Activated T-cell treated with anti-CD3 and anti-CD28 coated beads, Interleukin-2, amount 50 U/mL, for 4 hours (primary cell): ENCODE results near the gene SEPTIN3. TPM values are rescaled to one million over a fixed set of nuclear protein-coding genes. Genes with fewer than 3 reads are reported as not detected.
"Not testable (repeated sequence)": the region's sequence is repeated elsewhere in the genome, so short reads cannot be mapped to it uniquely, and the experiment has no call there.

Experiments
- ATAC-seq, 2 donors: fragments of 200-7000 bp; cut with Tn5 transposase; one replicate each; pipeline ENCODE4 v1.10.0; 2021
- DNase-seq: peaks from one replicate; pipeline ENCODE4 v3.0.0-alpha.2; 2020
- H3K27me3 Mint-ChIP-seq: one replicate; pipeline ENCODE4 v1.8.0; 2021; ENCODE audit warnings: low read depth, mixed read lengths
- H3K36me3 Mint-ChIP-seq: one replicate; pipeline ENCODE4 v1.8.0; 2022; ENCODE audit warnings: mixed read lengths; ENCODE audit not compliant: insufficient read depth
- H3K4me1 Mint-ChIP-seq: one replicate; pipeline ENCODE4 v1.8.0; 2021; ENCODE audit warnings: low read depth, mixed read lengths
- H3K4me3 Mint-ChIP-seq: one replicate; pipeline ENCODE4 v1.8.0; 2021; ENCODE audit warnings: mild to moderate bottlenecking, moderate library complexity, mixed read lengths
- H3K9me3 Mint-ChIP-seq: one replicate; pipeline ENCODE4 v1.8.0; 2021; ENCODE audit warnings: mixed read lengths
- total RNA-seq, 3 donors: library from RNA; stranded (reverse); gene quantifications; one replicate each; pipeline ENCODE4 v1.2.1, GENCODE V29; 2021

The SEPTIN3 gene
- total RNA-seq, 3 donors from 2014 or later, result 0.68 to 1.3 (median 0.84) TPM

DNA sequence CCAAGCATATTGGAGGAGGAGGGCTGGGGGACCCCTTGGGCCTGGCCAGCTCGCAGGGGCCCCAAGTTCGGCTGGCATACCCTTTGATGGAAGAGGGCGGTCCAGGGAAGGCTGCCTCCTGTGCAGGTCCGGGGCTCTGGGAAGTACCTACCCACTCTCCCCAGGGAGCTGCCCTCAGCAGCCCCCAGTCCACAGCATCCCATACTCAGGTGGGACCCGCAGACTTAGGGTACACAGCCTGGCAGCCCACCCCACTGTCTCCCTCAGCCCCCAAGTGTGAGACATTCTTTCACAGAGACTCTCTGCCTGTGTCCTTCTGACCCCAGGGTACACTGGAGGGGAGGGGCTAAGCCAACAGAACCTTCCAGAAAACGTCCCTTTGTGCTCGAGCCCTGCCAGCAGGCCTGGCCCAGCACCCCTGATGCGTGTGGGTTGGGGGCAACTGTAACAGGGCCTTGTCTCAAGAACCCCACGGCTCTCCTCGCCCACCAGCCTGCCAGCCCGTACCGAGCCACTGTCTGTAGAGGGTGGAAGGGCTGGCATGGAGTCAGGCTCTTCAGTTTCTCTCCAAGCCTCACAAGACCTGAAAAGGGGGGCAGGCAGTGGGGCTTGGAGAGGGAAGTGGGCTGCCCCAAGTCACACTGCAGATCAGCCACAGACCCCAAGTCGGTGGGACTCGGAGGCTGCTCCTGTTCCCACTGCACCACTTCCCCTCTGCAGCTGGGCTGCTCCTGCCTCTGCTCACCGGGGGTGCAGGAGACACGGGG is 35.6 kb upstream of the SEPTIN3 start:
- no peak overlapping the region for H3K4me3 Mint-ChIP-seq

DNA sequence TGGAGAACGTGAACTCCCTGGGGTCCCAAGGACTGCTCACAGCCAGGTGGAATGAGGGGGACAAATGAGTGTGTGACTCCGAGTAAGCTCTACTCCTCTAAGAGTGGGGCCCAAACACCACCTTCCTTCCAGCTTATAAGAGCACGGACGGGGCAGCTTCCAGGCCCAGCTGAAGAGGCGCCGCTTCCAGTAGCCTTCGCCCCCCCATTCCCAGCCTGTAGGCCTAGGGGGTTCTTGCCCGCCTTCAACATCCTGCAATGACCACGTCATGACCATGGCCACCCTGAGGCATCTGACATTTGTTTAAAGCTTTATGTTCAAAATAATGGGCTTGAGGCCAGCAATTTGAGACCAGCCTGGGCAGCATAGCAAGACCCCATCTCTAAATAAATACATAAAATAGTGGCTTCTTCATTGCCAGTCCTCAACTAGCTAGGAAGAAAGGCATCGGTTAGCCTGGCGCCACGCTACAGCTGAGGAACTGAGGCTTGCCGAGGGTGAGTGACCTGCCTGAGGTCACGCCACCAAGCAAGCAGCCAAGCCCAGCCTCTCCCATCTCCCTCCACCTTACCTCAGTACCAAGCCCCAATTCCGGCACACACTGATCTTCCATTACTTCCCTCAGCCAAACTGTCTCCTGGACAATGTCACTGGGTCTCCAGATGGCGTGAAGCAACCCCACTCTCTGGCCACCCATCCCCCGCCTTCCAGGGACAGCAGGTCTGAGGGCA is 34.8 kb upstream of the SEPTIN3 start:
- no peaks in the 10 kb centered on the region for H3K9me3 Mint-ChIP-seq
- H3K36me3 Mint-ChIP-seq, result no peaks in the 10 kb centered on the region
- ATAC-seq (no peak), DNase-seq (no peak)
- H3K4me1 Mint-ChIP-seq, result peaks cover 28% of the 10 kb centered on the region
- H3K4me3 Mint-ChIP-seq, result no peak overlapping the region
- H3K27me3 Mint-ChIP-seq, result no peaks in the 10 kb centered on the region

More for the DNA sequence above, 35.6 kb upstream of the SEPTIN3 start:
- Mint-ChIP-seq H3K36me3 (no peaks in the 10 kb centered on the region), H3K9me3 (no peaks in the 10 kb centered on the region), H3K27me3 (no peaks in the 10 kb centered on the region), H3K4me1 (peaks cover 26% of the 10 kb centered on the region)
- DNase-seq, result no peak
- peak in 1 of 2 donors; percentile 4 for ATAC-seq

DNA sequence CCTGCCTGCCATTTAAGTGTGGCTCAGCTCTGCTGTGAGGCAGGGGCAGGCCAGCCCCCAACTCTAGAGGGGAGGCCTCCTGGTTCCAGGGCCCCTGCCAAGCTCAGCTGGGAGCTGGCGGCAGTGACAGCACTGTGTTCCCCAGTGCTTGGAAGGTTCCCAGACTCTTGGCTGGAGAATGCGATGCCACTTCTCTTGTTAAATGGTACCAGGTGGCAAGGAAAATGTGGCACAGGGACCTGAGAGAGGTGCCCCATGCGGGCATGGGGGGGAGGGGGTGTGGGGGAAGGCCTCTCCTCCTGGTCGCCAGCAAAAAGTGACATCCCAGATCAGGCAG is 34.3 kb upstream of the SEPTIN3 start:
- Mint-ChIP-seq H3K4me3 (no peak overlapping the region), H3K9me3 (no peaks in the 10 kb centered on the region), H3K27me3 (no peaks in the 10 kb centered on the region), H3K36me3 (no peaks in the 10 kb centered on the region), H3K4me1 (peaks cover 33% of the 10 kb centered on the region)
- no peak for DNase-seq
- no peak for ATAC-seq

- Mint-ChIP-seq H3K4me3 (no peak overlapping the region), H3K4me1 (peaks cover 38% of the 10 kb centered on the region), H3K36me3 (no peaks in the 10 kb centered on the region), H3K27me3 (no peaks in the 10 kb centered on the region), H3K9me3 (no peaks in the 10 kb centered on the region)
- ATAC-seq (no peak), DNase-seq (no peak)
Measured at GRCh38 chr22:41935509-41935908, 33.7 kb upstream of the SEPTIN3 start.

DNA sequence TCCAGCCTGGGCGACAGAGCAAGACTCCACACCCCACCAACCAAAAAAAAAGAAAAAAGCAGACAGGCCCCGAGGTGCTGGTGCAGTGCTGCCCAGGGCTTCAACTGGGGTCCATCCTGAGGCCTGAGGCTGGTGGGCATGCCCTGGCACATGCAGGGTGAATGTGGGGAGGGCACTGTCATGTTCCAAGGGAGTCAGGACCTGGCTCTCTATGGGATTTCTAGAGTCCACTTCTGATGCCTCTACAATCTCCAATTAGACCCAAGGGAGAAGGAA is 32.4 kb upstream of the SEPTIN3 start:
- Mint-ChIP-seq H3K4me3 (no peak overlapping the region), H3K4me1 (peaks cover 48% of the 10 kb centered on the region), H3K27me3 (no peaks in the 10 kb centered on the region), H3K9me3 (no peaks in the 10 kb centered on the region), H3K36me3 (no peaks in the 10 kb centered on the region)
- ATAC-seq (no peak), DNase-seq (no peak)

GRCh38 chr22:41939981-41940831 is 29.0 kb upstream of the SEPTIN3 start:
- Mint-ChIP-seq H3K27me3 (no peaks in the 10 kb centered on the region), H3K9me3 (no peaks in the 10 kb centered on the region), H3K4me3 (peak overlapping the region; percentile 87), H3K4me1 (peaks cover 64% of the 10 kb centered on the region), H3K36me3 (peaks cover 2% of the 10 kb centered on the region)
- DNase-seq (peak; percentile 91), ATAC-seq (peak; percentile 73 to 80)

- Mint-ChIP-seq H3K9me3 (no peaks in the 10 kb centered on the region), H3K4me3 (peak overlapping the region; percentile 87), H3K36me3 (peaks cover 2% of the 10 kb centered on the region), H3K27me3 (no peaks in the 10 kb centered on the region), H3K4me1 (peaks cover 68% of the 10 kb centered on the region)
- peak; percentile 80 for DNase-seq
- peak; percentile 58 to 65 for ATAC-seq
Measured at GRCh38 chr22:41940832-41941765, 28.1 kb upstream of the SEPTIN3 start.

DNA sequence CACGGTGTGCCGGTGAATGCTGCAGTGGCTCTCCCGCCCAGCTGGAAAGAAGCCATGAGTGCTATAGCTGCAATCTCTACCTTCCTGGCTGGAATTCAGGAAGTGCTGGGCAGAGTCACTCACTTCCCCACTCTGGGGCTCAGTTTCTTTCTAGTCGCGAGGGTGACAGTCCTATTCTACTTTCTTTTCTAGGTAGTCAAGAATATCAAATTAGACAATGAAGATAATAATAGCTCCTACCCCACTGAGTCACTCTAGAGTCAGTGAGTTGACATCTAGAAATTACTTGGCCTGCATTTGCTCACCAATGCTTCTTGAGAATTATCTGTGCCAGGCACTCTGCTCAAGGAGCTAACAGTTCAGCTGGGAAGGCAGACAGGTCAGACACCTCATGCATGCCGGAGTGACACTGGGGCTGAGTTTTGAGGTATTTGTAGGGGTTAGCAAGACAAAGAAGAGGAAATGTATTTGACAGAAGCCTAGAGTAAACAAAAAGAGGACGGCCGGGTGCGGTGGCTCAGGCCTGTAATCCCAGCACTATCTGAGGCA is 25.5 kb upstream of the SEPTIN3 start:
- peak overlapping the region; percentile 75 for H3K4me3 Mint-ChIP-seq
- no peaks in the 10 kb centered on the region for H3K27me3 Mint-ChIP-seq
- ATAC-seq (no peak), DNase-seq (no peak)
- H3K9me3 Mint-ChIP-seq, result no peaks in the 10 kb centered on the region
- H3K36me3 Mint-ChIP-seq, result peaks cover 2% of the 10 kb centered on the region
- H3K4me1 Mint-ChIP-seq, result peaks cover 61% of the 10 kb centered on the region

DNA sequence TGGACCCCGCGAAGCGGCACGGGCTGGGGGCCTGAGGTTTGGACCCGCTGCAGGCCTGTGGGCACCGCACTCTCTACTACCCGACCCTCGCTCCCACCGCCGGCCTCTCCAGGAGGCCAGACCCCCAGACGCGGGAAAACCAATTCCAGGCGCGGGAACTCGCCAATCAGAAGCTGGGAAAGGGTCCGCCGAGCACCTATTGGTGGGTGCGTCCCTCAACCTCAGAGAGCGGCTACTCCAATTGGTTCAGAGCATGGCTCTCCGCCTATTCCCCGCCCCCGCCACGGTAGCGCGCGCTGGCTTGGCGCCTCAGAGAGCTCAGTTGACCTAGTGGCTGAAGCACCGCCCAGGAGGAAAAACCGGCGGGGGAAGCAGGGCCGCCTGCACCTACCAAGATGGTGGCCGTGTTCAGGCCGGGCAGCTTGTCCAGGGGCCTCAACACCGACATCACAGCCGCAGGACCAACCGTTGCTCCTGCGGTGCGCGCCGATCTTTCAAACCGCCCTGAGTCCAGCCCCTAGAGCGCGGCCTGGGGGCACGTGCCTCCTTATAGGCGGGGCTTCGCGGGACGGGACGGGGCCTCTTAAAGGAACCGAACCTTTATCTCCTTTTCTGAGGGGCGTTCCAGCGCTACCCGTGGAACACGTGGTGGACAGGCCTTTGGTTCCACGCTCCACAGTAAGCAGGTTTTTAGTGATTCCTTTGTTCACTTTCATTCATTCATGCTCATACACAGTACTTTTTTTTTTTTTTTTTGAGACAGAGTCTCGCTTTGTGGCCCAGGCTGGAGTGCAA is 22.4 kb upstream of the SEPTIN3 start, which contains the start of gene CENPM:
TSS of gene CENPM (minus strand) at position 524 of the 795 bp plus-strand sequence. CDS start at position 448, 76 bp downstream.
- Mint-ChIP-seq H3K9me3 (no peaks in the 10 kb centered on the region), H3K4me1 (peaks cover 32% of the 10 kb centered on the region), H3K4me3 (peak within 1 kb of the TSS; percentile 86), H3K36me3 (peaks cover 2% of the 10 kb centered on the region), H3K27me3 (no peaks in the 10 kb centered on the region)
- DNase-seq, result peak; percentile 81
- ATAC-seq, result peak; percentile 94 to 96

- Mint-ChIP-seq H3K4me1 (peaks cover 31% of the 10 kb centered on the region), H3K4me3 (peak overlapping the region; percentile 86), H3K9me3 (no peaks in the 10 kb centered on the region)
Measured at GRCh38 chr22:41947424-41948080, 21.7 kb upstream of the SEPTIN3 start.

GRCh38 chr22:41948142-41948541 is 21.1 kb upstream of the SEPTIN3 start:
- Mint-ChIP-seq H3K9me3 (no peaks in the 10 kb centered on the region), H3K4me3 (no peak overlapping the region), H3K36me3 (peaks cover 2% of the 10 kb centered on the region), H3K27me3 (no peaks in the 10 kb centered on the region), H3K4me1 (peaks cover 29% of the 10 kb centered on the region)
- ATAC-seq (no peak), DNase-seq (no peak)

More at GRCh38 chr22:41947424-41948080, 21.7 kb upstream of the SEPTIN3 start:
- ATAC-seq, result no peak
- DNase-seq, result no peak
- Mint-ChIP-seq H3K27me3 (no peaks in the 10 kb centered on the region), H3K36me3 (peaks cover 2% of the 10 kb centered on the region)

- not testable (repeated sequence) for H3K9me3 Mint-ChIP-seq, H3K36me3 Mint-ChIP-seq, DNase-seq, ATAC-seq, H3K27me3 Mint-ChIP-seq, H3K4me3 Mint-ChIP-seq
- H3K4me1 Mint-ChIP-seq, result peaks cover 23% of the 10 kb centered on the region
Measured at GRCh38 chr22:41948928-41949296, 20.3 kb upstream of the SEPTIN3 start.
